Measurements from ENCODE around the gene AMIGO3.
A peak's percentile ranks its signal among the peaks of the same experiment; 100 is the strongest.

Gene AMIGO3

DNA sequence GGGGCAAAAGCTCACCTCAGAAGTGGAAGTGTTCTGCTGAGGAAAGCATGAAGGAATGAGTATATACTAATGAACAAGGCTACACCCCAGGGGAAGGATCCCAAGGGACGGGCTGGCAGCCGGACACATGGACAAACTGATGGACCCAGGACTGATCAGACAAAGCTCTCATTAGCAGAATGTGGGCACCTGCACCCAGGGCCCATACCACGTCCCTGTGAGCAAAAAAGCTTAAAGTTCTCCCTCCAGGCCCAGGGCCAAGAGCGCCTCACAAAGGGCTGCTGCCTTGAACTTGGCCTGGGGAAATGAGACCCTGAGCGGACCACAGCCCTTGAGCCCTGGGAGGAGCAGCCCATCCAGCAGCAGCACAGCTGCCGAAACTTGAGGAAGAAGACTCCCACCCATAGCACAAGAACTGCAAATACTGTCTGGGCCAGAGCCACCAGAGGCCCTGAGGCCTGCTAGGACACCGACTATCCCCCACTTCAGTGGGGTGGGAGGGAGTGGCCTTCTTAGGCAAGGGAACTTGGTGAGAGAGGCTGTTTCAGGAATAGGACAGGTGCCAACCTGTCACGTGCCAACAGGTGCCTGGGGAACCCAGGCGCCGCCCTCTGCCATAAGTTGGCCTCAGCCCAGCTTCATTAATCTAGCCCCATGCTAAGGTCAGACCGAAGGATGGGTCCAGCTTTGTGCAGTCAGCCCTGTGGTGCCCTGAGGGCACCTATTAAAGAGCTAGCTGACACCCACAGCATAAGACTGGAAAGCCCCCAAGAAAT lies 6.6 kb upstream of the AMIGO3 start:
- no peak for DNase-seq (ENCODE audit: low spot score)

DNA sequence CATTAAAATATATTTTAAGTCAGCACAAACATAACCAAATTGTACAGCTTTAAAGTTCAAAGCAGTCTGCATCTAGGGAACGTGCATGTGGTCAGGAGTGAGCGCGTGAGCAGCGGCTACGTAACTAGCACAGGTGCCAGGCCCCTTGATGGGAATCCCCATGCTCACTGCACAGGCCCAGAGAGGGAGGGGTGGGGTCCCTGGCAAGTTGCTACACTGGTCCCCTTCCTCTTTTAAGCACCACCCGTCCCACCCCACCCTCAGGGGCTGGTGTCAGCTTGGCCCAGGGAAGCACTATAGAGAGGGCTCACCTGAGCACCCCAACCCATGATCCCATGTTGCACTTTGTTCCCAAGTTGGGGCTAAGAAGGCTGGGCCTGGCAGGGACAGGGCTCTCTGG lies 5.1 kb upstream of the AMIGO3 start:
- DNase-seq (ENCODE audit: low spot score) = no peak

DNA sequence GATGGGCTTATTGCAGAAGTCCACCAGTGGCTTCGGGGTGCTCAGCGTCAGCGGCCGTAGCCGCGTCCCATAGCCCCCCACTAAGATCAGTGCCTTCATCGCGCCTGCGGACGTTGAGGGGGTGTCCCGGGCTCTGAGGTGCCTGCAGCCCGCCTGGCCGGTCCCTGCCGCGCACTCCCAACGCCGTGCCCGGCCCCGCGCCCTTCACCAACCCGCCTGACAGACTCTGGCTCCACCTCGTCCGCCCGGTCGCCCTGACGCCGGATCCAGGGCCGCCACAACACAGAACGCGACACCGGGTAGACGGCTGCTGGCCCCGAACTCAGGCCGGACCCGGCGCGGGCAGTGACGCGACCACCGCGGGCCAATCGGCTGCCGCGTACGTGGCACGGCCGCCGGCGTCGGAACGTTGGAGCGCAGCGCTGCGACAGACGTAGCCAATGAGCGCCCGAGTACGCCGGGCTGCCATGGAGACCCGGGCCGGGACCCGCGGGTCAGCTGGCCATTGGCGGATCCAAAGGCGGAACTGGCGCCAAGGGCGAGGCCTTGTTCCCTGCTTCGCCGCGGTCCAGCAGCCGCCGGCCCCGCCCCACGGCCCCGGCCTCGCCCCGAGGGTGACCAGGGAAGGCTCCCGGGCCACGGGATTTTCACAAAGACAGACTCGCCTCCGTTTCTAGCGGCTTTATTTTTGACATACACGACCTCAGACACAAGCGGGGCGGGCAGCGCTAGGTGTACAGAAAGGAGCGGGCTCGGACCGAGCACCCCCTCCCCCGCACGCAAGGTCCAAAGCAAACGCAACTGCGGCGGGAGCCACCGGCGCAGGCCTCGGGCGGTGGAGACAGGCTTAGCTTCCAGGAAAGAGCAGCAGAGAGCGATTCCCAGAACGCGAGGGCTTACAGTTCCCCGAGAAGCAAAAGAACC lies 4.4 kb upstream of the AMIGO3 start, which contains the start of gene GMPPB:
Gene GMPPB, minus strand, starts transcription at position 324 of the 924 bp plus-strand sequence. Its CDS starts 225 bp downstream, at position 99.
- DNase-seq (ENCODE audit: low spot score) = peak; percentile 97

DNA sequence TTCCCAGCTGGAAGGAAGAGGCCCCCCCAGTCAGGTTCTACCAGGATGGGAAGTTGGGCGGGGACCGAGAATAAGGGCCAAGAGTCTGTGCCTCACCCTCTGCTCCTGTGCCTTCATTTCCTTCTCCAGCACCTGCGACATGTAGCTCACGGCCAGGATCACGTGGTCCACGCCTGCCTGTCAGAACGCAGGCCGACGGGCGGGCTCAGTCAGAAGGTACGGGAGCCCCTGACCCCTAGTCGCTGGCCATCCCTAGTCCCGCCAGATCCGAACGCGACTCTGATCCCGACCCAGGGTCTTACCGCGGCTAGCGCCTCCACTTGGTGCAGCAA lies 3.8 kb upstream of the AMIGO3 start:
- peak; percentile 55 for DNase-seq (ENCODE audit: low spot score)

DNA sequence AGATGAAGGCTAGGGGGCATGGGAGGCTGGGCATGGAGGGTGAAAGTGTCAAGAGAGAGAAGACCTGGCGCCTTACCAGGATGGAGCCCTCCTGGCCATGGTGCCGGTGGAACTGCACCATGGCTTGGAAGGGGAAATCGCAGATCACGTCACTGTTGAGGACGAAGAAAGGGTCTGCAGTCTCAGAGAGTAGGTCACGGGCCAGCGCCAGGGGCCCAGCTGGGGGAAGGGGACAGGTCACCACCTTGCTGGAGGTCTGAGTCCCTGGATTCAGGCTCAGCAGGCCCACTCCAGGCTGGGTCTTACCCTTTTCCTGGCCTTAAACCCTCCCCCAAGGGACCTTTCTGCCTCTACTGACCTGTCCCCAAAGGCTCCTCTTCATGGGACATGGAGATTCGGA lies 3.4 kb upstream of the AMIGO3 start:
- DNase-seq (ENCODE audit: low spot score) = no peak

DNA sequence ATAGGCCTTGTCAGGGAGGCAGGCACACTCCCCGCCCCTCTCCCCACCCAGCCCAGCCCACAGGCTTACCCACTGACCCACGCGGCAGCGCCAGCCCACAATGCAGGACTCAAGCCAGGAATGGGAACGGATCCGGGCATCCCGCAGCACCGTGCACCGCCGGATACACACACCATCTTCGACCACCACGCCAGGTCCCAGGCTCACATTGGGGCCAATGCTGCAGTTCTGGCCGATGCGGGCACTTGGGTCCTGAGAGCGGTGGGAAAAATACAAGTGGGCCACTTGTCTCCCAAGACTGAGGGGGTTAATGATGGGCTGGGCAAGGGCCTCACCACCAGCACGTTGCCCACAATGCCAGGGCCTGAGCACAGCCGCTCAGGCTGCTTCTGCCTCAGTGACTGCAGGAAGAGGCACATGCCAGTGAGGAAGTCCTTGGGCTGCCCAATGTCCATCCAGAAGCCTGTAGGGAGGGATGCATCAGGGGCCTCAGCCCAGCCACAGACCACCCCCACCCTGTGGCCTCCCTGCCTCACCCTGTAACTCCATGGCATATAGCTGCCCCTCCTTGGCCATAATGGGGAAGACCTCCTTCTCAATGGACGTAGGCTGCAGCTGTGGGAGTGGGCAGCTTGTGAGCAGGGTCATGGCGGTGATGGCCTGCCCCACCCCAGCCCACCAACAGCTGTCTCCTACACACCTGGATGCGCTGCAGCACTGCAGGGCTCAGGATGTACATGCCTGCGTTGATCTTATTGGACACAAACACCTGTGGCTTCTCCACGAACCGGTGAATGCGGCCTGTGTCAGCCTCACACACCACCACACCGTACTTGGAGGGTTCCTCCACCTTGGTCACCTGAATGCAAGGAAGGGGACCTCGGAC lies 2.7 kb upstream of the AMIGO3 start:
- DNase-seq (ENCODE audit: low spot score) = no peak

DNA sequence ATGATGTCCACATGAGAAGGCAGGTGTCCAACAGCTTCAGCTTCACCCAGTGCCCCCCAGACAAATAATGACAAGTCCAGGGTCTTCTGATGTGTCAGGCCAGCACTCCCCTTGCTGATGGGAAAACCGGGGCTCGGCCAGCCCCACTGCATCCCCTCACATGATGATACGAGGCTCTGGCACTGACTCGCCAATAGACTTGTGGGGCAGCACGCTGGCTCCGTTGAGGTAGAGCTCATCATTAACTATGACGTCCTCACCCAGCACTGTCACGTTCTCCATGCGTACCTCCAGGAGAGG lies 2.1 kb upstream of the AMIGO3 start:
- DNase-seq (ENCODE audit: low spot score) = no peak

DNA sequence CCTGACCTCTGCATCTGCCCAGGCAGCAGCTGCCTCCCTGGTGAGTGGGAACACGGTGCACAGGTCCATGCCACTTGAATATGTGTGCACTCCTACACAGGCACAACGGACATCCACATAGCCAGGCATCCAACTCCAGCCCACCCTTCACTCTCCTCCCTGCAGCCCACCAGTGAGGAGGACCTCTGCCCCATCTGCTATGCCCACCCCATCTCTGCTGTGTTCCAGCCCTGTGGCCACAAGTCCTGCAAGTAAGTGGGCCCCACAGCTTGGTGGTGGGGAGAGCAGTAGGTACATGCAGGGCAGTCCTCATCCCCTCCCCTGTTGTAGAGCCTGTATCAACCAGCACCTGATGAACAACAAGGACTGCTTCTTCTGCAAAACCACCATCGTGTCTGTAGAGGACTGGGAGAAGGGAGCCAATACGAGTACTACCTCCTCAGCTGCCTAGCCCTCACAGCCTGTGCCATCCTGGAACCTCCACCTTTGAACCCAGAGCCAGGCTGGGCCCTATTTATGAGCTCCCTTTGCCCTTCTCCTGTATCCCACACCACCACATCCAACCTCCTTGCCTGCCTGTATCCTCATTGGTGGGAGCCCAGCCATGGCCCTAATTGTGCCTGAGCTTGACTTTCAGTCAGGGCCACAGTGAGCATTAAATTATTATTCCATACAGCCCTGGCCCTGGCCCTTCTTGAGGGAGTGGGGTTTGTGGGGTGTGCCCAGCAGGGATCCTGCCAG lies 1.5 kb upstream of the AMIGO3 start:
- no peak for DNase-seq (ENCODE audit: low spot score)

DNA sequence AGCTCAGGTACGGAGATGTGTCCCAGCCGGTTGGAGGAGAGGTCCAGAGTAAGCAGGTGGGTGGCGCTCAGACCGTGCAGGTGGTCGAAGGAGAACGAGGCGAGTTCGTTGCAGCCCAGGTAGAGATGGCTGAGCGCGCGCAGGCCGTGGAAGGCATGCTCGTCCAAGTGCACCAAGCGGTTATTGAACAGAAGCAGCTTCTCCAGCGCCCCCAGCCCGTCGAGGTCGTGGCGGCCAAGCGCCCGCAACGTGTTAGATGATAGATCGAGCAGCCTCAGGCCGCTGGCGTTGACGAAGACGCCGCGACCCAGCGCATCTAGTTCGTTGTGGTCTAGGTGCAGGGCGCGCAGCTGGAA lies 648 bp downstream of the AMIGO3 start:
- no peak for DNase-seq (ENCODE audit: low spot score)

DNA sequence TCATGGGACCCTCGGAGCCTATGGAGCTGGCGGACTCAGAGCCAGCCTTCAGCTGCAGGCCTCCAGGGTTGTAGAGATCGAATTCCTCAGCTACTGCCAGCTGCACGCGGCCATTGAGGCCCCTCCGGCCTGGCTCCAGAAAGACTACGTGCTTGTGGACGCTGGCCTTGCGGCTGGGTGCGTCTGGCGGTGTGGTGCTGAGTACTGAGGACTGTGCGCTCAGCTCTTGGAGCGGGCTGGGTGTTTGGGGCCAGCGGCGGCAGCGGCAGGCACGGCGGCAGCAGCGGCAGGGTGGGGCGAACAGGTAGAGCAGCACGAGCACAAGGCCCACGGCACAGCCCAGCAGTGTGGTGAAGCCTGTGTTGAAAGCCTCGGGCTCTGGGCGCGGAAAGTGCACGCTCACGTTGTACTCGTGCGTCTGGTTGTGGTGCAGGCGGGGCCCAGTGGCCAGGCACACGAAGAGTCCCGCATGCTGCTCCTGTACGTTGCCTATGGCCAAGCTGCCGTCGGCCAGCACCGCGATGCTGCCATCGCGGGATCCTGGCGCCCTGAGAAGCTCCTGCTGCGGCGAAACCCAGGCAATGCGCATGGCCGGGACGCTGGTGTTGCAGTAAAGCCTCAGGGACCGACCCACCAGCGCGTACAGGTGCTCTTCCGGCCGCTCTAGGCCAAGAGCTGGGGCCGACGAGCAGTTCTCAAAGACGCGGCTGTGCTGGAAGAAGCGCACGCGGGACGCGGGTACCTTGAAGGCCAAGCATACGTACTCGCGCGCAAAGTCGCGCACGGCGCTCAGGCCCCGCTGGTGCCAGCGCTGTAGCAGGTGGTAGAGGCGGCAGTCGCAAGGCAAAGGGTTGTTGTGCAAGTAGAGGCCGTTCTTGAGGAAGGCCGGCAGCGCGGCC lies 1.3 kb downstream of the AMIGO3 start:
- no peak for DNase-seq (ENCODE audit: low spot score)

DNA sequence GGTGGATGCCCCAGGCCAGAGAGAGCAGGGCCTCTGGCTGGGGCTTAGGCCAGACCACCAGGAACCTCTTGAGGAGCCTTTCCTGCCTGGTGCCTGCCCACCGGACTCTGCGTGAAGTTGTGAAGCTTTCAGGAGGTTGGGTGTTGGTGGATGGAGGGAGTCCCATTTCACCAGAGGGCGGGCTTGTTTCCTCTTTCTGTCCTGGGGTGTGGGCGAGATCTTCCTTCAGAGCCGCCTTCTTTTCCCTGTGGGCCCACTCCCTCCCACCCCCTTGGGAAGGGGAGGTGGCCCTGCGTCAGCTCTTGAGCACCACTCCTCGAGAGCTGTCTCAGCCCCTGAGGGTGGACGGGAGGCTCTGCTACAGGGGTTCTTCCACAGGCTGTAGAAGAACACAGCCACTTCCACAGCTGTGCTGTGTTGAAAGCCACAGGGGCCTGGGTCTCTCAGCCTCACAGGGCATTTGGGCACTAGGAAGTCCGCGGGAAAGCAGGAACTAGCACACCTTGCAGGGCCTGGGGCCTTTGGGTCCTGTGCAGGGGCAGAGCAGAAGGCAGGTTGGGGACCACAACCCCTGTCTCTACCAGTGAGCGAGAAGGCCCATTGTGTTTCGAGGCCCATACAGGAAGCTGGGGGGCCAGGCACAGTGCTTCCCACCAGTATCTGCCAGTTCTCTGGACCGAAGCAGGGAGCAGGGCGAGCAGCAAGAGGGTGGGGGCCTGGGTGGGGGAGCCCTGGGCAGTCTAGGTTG lies 2.1 kb downstream of the AMIGO3 start:
- no peak for DNase-seq (ENCODE audit: low spot score)

DNA sequence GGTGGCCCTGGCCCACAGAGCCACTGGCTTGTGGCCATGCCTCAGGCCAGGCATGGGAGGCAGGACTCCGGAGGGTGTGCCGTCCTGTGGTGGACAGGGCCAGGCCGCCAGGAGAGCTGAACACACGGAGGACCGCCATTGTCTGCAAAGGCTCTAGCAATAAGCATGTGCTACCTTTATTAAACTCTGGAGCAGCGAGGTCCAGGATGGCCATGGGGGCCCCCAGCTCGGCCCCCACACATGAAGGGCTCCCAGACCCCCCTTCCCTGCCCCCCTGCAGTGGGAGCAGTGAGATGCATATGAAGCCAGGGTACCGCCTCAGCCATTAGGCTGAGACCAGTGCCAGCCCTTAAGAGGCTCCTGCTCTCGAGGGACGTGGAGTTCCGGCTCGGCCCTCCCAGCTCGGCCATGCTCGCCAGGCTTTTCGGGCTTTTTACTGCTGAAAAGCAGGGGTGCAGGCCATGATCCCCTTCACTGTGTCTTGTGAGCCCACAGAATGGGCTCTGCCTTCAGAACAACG lies 2.7 kb downstream of the AMIGO3 start:
- DNase-seq (ENCODE audit: low spot score) = no peak

DNA sequence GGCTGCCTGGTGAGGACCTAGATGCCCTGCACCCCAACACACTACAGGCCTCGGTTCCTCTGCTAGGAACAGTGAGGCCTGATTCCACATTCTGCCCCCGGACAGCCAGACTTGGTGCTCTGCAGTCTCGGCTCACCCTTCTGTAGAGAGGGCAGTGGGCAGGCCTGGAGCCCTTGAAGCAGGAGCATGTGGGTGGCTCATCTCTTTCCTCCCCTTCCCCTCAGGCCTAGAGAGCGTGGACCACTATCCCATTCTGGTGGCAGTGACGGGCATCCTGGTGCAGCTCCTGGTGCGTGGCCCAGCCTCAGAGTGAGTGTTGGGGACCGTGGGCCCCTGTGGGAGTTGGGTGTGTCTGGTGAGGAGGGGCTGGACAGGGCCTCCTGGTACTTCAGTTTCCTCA lies 3.3 kb downstream of the AMIGO3 start:
- DNase-seq (ENCODE audit: low spot score) = no peak

DNA sequence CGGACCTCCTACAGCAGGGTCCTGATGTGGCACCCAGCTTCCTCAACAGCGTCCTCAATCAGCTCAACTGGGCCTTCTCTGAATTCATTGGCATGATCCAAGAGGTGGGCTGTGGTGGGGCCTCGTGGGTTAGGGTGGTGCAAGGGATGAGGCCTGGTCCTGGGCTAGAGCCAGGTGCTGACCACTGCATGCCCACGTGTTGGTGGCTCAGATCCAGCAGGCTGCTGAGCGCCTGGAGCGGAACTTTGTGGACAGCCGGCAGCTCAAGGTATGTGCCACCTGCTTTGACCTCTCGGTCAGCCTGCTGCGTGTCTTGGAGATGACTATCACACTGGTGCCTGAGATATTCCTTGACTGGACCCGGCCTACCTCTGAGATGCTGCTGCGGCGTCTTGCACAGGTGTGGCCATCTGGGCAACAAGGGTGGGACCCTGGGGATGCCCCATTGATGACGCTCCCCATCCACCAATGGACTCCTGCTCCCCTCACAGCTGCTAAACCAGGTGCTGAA lies 3.8 kb downstream of the AMIGO3 start:
- no peak for DNase-seq (ENCODE audit: low spot score)

DNA sequence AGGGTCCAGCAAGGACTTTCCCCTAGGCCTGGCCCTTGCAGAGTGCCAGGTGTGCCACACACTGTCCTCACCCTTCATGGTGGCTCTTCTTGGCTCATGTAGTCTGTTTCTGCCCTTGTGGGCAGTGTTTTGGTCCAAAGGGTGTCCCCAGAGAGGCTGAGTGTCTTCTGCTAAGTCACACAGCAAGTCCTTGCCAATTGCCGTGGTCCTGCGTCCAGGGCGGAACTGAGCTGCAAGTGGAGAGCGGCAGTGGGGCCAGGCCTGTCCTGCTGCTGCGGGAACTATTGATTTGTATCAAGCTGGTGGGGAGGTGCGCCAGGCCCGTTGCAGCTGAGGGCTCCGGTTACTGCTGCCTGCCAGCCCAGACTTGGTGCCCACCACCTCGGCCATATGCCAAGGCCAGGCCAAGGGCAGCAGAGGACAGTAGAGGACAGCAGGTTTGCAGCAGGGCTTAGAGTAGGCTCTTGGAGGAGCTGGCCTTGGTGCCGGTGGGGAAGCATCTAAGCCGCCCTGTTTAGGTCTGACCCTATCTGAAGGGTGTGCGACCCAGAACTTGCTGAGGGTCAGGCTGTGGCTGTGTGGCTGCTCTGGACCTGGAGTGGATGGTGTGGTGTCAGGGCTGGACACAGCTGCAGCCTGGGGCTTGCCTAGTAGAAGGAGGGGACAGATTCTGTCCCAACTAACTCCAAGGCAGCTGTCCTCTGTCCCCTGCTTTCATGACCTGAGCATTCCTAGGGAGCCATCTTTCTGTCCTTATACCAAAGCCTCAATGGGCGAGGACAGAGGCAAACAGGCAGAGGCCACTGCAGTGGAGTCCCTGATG lies 4.5 kb downstream of the AMIGO3 start:
- no peak for DNase-seq (ENCODE audit: low spot score)

DNA sequence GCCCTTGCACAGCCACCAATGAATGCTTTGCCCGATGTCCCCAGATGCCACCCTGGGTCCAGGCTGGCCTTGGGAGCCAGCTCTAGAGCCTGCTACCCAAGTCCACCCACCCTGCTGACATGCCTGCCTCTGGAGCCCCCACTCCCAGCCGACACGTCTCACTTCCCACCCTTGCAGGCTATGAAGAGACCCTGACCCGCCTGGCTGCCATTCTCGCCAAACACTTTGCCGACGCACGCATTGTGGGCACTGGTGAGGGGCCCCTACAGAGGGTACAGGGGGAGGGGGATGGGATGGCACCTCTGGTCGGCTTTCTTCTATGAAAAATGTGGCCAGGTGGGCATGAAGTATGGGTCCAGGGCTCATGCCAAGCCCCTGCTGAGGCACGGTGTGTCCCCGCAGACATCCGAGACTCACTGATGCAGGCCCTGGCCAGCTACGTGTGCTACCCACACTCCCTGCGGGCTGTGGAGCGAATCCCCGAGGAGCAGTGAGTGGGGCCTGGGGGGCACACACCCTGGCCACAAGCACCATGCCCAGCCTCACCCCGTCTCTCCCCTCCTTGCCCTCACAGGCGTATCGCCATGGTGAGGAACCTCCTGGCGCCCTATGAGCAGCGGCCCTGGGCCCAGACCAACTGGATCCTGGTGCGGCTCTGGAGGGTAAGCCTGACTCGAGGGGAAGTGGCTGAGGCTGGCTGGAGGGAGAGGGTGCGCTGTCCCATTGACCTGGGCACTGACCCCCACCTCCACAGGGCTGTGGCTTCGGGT lies 6.0 kb downstream of the AMIGO3 start:
- no peak for DNase-seq (ENCODE audit: low spot score)

DNA sequence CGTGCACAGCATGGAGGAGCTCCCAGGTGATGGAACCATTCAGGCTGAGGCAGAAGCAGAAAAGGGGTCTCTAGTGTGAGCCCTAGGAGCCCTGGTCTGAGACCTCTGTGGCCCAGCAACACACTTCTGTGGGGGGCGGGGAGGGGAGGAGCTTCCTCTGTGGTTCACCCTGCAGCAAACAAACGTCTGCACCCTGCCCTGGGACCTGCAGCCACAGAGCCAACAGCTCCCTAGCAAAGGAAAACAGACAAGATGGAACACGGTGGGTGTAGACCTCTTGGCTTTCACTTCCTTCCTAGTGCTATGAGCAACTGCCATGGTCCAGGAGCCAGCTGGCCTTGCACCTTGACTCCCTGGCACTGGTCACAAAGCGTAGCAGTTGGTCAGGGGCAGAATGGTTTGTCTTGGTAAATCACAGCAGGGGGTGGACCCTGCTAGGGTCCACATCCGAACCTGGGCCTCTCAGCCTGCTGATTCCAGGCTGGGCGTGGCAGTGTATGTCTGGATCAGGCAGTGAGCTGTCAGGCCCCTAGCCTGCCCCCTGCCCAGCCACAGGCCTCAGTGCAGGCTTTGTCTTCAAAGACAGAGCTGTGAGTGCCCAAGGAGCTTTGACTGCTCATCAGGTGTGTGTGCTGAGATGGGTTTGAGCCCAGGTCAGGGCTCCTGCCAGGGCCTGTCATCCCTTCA lies 6.7 kb downstream of the AMIGO3 start:
- DNase-seq (ENCODE audit: low spot score) = no peak
